ENCODE measurements around the gene NDUFV3. TPM values are rescaled to one million over a fixed set of nuclear protein-coding genes. Genes with fewer than 3 reads are reported as not detected.
"Not testable (repeated sequence)": the region's sequence is repeated elsewhere in the genome, so short reads cannot be mapped to it uniquely, and the experiment has no call there.

The NDUFV3 gene
- total RNA-seq, 1 donor from 2014 or later = 41.9 TPM

GRCh38 chr21:42937034-42937940 is 44.2 kb downstream of the NDUFV3 start:
- H3K4me1 Mint-ChIP-seq (ENCODE audit: low read depth); DNase-seq (ENCODE audit: low spot score); intact Hi-C loops (cut with micrococcal nuclease); H3K4me3 Mint-ChIP-seq; H3K27me3 Mint-ChIP-seq (ENCODE audit: insufficient read depth); H3K36me3 Mint-ChIP-seq (ENCODE audit: low read depth); H3K27ac Mint-ChIP-seq; H3K9me3 Mint-ChIP-seq: not testable (repeated sequence)

- Mint-ChIP-seq H3K4me3 (no peak overlapping the region), H3K4me1 (ENCODE audit: low read depth) (no peaks in the 10 kb centered on the region), H3K36me3 (ENCODE audit: low read depth) (no peaks in the 10 kb centered on the region), H3K27me3 (ENCODE audit: insufficient read depth) (no peaks in the 10 kb centered on the region), H3K9me3 (no peaks in the 10 kb centered on the region), H3K27ac (no peak overlapping the region)
- intact Hi-C loops (cut with micrococcal nuclease) = no loop called here
- DNase-seq (ENCODE audit: low spot score) = no peak
These were observed 45.0 kb downstream of the NDUFV3 start for GRCh38 chr21:42937960-42938605.

GRCh38 chr21:42938606-42938995 is 45.5 kb downstream of the NDUFV3 start:
- intact Hi-C loops (cut with micrococcal nuclease); H3K4me3 Mint-ChIP-seq; H3K4me1 Mint-ChIP-seq (ENCODE audit: low read depth); DNase-seq (ENCODE audit: low spot score); H3K27me3 Mint-ChIP-seq (ENCODE audit: insufficient read depth); H3K36me3 Mint-ChIP-seq (ENCODE audit: low read depth); H3K9me3 Mint-ChIP-seq; H3K27ac Mint-ChIP-seq: not testable (repeated sequence)

DNA sequence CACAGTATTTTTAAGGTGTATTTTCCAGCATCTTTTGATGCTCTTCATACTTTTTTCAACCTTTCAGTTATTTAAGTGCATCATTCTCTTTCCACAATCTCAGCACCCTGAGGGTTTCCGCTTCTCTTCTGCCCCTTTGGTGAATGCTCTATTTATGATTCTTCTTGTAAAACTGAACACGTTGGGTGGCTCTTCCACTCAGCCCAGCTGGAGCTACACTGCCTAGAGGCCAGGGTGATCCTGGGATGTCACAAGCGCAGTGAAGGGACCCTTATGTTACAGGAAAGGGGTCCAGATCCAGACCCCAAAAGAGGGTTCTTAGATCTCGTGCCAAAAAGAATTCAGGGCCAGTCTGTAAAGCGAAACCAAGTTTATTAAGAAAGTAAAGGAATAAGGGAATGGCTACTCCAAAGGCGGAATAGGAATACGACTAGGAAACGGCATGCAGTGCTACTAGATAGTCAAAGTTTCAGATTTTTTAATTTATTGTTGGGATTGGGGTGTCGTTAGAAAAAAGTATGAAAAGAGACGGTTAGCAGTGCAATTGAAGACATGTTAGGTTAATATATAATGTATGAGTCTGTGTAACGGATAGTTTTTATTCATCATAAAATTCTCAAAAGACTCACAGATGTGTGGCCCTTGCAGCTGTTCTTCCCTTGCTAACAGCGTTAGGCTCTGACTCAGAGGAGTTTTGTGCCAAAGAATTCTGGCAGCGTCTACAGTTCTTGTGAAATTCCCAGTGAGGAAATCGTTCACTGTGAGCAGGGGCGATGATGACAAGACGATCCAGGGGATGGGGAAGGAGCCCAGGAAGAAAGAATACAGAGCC is 46.7 kb downstream of the NDUFV3 start:
- H3K36me3 Mint-ChIP-seq (ENCODE audit: low read depth) = no peaks in the 10 kb centered on the region
- no peak overlapping the region for H3K27ac Mint-ChIP-seq

GRCh38 chr21:42941696-42942085 is 48.6 kb downstream of the NDUFV3 start:
- Mint-ChIP-seq H3K27me3 (ENCODE audit: insufficient read depth) (no peaks in the 10 kb centered on the region), H3K9me3 (no peaks in the 10 kb centered on the region), H3K4me3 (no peak overlapping the region), H3K27ac (no peak overlapping the region), H3K36me3 (ENCODE audit: low read depth) (no peaks in the 10 kb centered on the region), H3K4me1 (ENCODE audit: low read depth) (no peaks in the 10 kb centered on the region)
- DNase-seq (ENCODE audit: low spot score) = no peak
- intact Hi-C loops (cut with micrococcal nuclease) = no loop called here

More for the DNA sequence above, 46.7 kb downstream of the NDUFV3 start:
- H3K4me3 Mint-ChIP-seq = no peak overlapping the region
- H3K4me1 Mint-ChIP-seq (ENCODE audit: low read depth) = no peaks in the 10 kb centered on the region
- no peaks in the 10 kb centered on the region for H3K27me3 Mint-ChIP-seq (ENCODE audit: insufficient read depth)
- DNase-seq (ENCODE audit: low spot score) = no peak
- intact Hi-C loops (cut with micrococcal nuclease) = no loop called here
- no peaks in the 10 kb centered on the region for H3K9me3 Mint-ChIP-seq

DNA sequence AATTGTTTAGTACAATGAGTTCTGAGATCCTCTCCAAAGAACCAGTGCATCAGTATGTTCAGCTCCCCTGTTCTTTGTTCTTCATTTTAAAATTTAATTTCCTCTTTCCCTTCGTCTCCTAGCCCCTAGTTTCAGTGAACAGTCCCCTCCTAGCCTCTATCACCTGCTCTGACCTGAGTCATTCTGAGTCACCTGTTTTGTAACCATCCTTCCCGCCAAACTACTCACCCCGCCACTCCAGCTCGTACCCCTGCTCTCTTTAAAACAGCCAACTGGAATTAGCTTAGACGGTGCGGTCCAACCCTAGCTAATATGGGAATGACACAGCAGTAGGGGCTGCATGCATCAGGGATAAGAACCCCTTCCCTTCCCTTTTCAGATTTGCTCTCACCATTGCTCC is 49.1 kb downstream of the NDUFV3 start:
- H3K4me3 Mint-ChIP-seq = no peak overlapping the region
- H3K9me3 Mint-ChIP-seq = no peaks in the 10 kb centered on the region
- no peaks in the 10 kb centered on the region for H3K4me1 Mint-ChIP-seq (ENCODE audit: low read depth)
- H3K27me3 Mint-ChIP-seq (ENCODE audit: insufficient read depth) = no peaks in the 10 kb centered on the region
- H3K27ac Mint-ChIP-seq = no peak overlapping the region
- DNase-seq (ENCODE audit: low spot score) = no peak
- H3K36me3 Mint-ChIP-seq (ENCODE audit: low read depth) = no peaks in the 10 kb centered on the region
- intact Hi-C loops (cut with micrococcal nuclease) = no loop called here

DNA sequence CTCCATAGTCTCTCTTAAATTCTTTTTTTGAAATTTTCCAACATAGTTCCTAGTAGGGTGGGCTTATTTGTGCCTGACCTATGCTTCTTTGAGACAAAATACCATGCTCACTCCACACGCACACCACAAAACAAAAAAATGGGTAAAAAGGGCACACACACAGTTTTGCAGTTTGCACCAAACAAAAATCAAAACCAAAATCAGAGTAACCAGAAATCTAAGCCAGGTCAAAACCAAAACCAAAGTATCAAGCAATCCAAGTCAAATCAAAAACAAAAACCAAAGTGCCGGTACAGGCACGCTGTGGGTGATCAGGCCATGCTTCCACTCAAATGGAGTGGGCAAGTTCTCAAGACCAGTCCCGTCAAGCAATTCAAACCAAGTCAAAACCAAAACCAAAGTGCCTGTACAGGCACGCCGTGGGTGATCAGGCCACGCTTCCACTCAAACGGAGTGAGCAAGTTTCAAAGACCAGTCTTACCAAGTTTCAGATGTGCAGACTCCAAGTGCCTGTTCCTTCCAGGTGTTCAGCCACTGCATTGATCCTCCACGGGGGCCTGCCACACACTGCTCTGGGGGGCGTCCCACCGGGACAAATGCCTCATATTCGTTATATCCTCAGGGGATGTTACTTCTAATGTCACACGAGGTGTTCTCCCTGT is 56.1 kb downstream of the NDUFV3 start:
- H3K4me1 Mint-ChIP-seq (ENCODE audit: low read depth); H3K9me3 Mint-ChIP-seq; intact Hi-C loops (cut with micrococcal nuclease); H3K4me3 Mint-ChIP-seq; H3K27ac Mint-ChIP-seq; H3K27me3 Mint-ChIP-seq (ENCODE audit: insufficient read depth); DNase-seq (ENCODE audit: low spot score); H3K36me3 Mint-ChIP-seq (ENCODE audit: low read depth): not testable (repeated sequence)

DNA sequence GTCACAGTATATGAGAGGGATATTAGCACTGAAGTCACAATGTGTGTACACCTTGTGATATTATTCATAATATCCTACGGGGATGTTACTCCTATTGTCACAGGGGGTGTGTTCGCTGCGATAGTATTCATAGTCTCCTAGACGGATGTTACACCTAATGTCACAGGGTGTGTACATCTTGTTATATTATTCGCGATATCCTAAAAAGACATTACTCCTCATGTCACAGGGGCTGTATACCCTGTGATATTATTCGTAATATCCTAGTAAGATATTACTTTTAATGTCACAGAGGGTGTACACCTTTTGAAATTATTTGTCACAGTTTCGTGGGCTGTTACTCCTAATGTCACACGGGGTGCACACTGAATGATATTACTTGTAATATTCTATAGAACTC is 58.1 kb downstream of the NDUFV3 start:
- H3K4me3 Mint-ChIP-seq; H3K27me3 Mint-ChIP-seq (ENCODE audit: insufficient read depth); H3K27ac Mint-ChIP-seq; intact Hi-C loops (cut with micrococcal nuclease); H3K36me3 Mint-ChIP-seq (ENCODE audit: low read depth); H3K4me1 Mint-ChIP-seq (ENCODE audit: low read depth); H3K9me3 Mint-ChIP-seq; DNase-seq (ENCODE audit: low spot score): not testable (repeated sequence)

- no peaks in the 10 kb centered on the region for H3K36me3 Mint-ChIP-seq (ENCODE audit: low read depth)
- no peaks in the 10 kb centered on the region for H3K4me1 Mint-ChIP-seq (ENCODE audit: low read depth)
- intact Hi-C loops (cut with micrococcal nuclease) = no loop called here
- no peak for DNase-seq (ENCODE audit: low spot score)
- no peaks in the 10 kb centered on the region for H3K9me3 Mint-ChIP-seq
- no peak overlapping the region for H3K27ac Mint-ChIP-seq
- H3K27me3 Mint-ChIP-seq (ENCODE audit: insufficient read depth) = no peaks in the 10 kb centered on the region
- no peak overlapping the region for H3K4me3 Mint-ChIP-seq
These were observed 63.9 kb downstream of the NDUFV3 start for GRCh38 chr21:42956824-42957630.

GRCh38 chr21:42958122-42958521 is 65.0 kb downstream of the NDUFV3 start:
- H3K27ac Mint-ChIP-seq; H3K36me3 Mint-ChIP-seq (ENCODE audit: low read depth); H3K27me3 Mint-ChIP-seq (ENCODE audit: insufficient read depth); H3K4me3 Mint-ChIP-seq; H3K4me1 Mint-ChIP-seq (ENCODE audit: low read depth); intact Hi-C loops (cut with micrococcal nuclease); H3K9me3 Mint-ChIP-seq; DNase-seq (ENCODE audit: low spot score): not testable (repeated sequence)

GRCh38 chr21:42959728-42960127 is 66.6 kb downstream of the NDUFV3 start:
- no peaks in the 10 kb centered on the region for H3K9me3 Mint-ChIP-seq
- intact Hi-C loops (cut with micrococcal nuclease) = no loop called here
- no peak overlapping the region for H3K4me3 Mint-ChIP-seq

DNA sequence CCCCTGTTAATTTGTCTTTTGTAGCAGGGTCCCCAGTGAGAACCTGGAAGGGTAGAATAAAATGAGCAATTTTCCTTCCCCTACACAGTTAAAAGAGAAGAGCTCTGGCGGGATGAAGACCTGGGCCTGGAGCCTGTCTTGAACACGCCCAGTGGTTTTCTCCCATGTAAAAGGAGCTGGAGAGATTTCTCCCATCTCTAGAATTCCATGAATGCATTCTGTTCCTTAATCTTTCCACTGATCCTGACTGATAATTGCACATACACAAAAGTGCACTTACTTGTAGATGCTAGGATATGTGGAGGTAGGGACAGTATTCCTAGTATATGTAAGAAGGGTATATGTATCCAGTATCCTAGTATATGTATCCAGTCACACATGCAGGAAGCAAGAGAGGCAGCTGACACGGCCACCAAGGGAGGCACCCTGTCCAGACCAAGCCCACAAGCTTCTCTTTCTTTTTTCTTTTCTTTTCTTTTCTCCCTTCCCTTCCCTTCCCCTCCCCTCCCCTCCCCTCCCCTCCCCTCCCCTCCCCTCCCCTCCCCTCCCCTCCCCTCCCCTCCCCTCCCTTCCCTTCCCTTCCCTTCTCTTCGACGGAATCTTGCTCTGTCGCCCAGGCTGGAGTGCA is 69.4 kb downstream of the NDUFV3 start:
- H3K9me3 Mint-ChIP-seq = no peaks in the 10 kb centered on the region
- intact Hi-C loops (cut with micrococcal nuclease) = no loop called here
- no peak overlapping the region for H3K27ac Mint-ChIP-seq
- H3K27me3 Mint-ChIP-seq (ENCODE audit: insufficient read depth) = peaks cover 2% of the 10 kb centered on the region
- no peaks in the 10 kb centered on the region for H3K4me1 Mint-ChIP-seq (ENCODE audit: low read depth)
- no peak for DNase-seq (ENCODE audit: low spot score)
- no peak overlapping the region for H3K4me3 Mint-ChIP-seq
- no peaks in the 10 kb centered on the region for H3K36me3 Mint-ChIP-seq (ENCODE audit: low read depth)

More at GRCh38 chr21:42959728-42960127, 66.6 kb downstream of the NDUFV3 start:
- DNase-seq (ENCODE audit: low spot score) = no peak
- H3K4me1 Mint-ChIP-seq (ENCODE audit: low read depth) = no peaks in the 10 kb centered on the region
- no peaks in the 10 kb centered on the region for H3K36me3 Mint-ChIP-seq (ENCODE audit: low read depth)
- no peak overlapping the region for H3K27ac Mint-ChIP-seq
- H3K27me3 Mint-ChIP-seq (ENCODE audit: insufficient read depth) = peaks cover 2% of the 10 kb centered on the region
